HepG2 (cell line): ENCODE measurements around the gene EGFL8. TPM values are rescaled to one million over a fixed set of nuclear protein-coding genes. Genes with fewer than 3 reads are reported as not detected.
A peak's percentile ranks its signal among the peaks of the same experiment; 100 is the strongest.
"Not testable (repeated sequence)": the region's sequence is repeated elsewhere in the genome, so short reads cannot be mapped to it uniquely, and the experiment has no call there.

Experiments
- ATAC-seq: fragments of 200-7000 bp; cut with Tn5 transposase; 3 replicates; pipeline ENCODE4 v1.9.1; 2020; ENCODE audit warnings: mild to moderate bottlenecking, moderate library complexity
- BruUV-seq: library from RNA; stranded (reverse); fragments of 400-500 nt; replicated peaks from 2 replicates; lab custom pipeline; 2021; lab: Mats Ljungman, UMichigan
- CTCF ChIA-PET: fragments of 300-600 bp; formaldehyde crosslinking; extraction: SDS; loops from one replicate; lab custom pipeline; 2021; ENCODE audit warnings: low total read pairs, inconsistent platforms, low intra/inter-chr PET ratio; lab: Yijun Ruan, JAX
- POLR2A ChIA-PET: fragments of 350-600 bp; sonication (Branson Sonifier 250); formaldehyde crosslinking; loops from one replicate; lab custom pipeline; 2020; ENCODE audit warnings: antibody characterized with exemption, inconsistent platforms; lab: Yijun Ruan, JAX
- DNase-seq: peaks from one replicate; pipeline ENCODE4 v3.0.0-alpha.2; 2015; ENCODE audit warnings: low spot score
- FAIRE-seq: peaks from 3 replicates; lab custom pipeline; 2011; peaks lifted over from hg19 to GRCh38; lab: Jason Lieb, UNC
- H2AFZ ChIP-seq: one replicate; pipeline ENCODE4 v1.6.1; 2011; ENCODE audit warnings: low read length, inconsistent platforms
- H3K27ac ChIP-seq: fragments of 300-600 bp; 3 replicates; pipeline ENCODE4 v1.8.0; 2011; ENCODE audit warnings: mixed run types, mild to moderate bottlenecking, mixed read lengths, low read length, inconsistent platforms; ENCODE audit not compliant: insufficient read depth; ENCODE audit errors: extremely low read length
- H3K27me3 ChIP-seq, 2 experiments: fragments of 200-600 bp in 1 of 2; 2 replicates in 1 of 2; 3 replicates in 1 of 2; pipeline versions ENCODE4 v1.6.0 to v1.8.0; 2011; ENCODE audit warnings: low read length in 2 of 2, mild to moderate bottlenecking in 2 of 2, moderate library complexity in 2 of 2, inconsistent platforms in 1 of 2; ENCODE audit not compliant: insufficient read depth in 2 of 2, control insufficient read depth in 1 of 2
- H3K36me3 ChIP-seq, 2 experiments: fragments of 200-600 bp in 1 of 2; replicated peaks in 1 of 2; 2 replicates in 1 of 2; 3 replicates in 1 of 2; pipeline versions ENCODE4 v1.5.1 to v1.8.0; 2011; ENCODE audit warnings: low read length in 2 of 2, inconsistent platforms in 1 of 2; ENCODE audit not compliant: insufficient read depth in 2 of 2, control insufficient read depth in 1 of 2
- H3K4me1 ChIP-seq: 2 replicates; pipeline ENCODE4 v1.5.1; 2012; ENCODE audit warnings: low read length, inconsistent platforms; ENCODE audit not compliant: insufficient read depth
- H3K4me2 ChIP-seq: 2 replicates; pipeline ENCODE4 v1.6.0; 2011; ENCODE audit warnings: low read depth, low read length, inconsistent platforms
- H3K4me3 ChIP-seq, 3 experiments: fragments of 200-600 bp in 1 of 3; sonication (generic), shearing (Covaris generic) in 1 of 3; replicated peaks in 1 of 3; 2 replicates each; pipeline ENCODE4 v1.5.1; 2011 to 2016; ENCODE audit warnings: low read length in 3 of 3, inconsistent platforms in 2 of 3, low read depth in 2 of 3, mild to moderate bottlenecking in 2 of 3, control low read depth in 1 of 3, mixed read lengths in 1 of 3; ENCODE audit not compliant: insufficient read depth in 1 of 3
- H3K79me2 ChIP-seq: one replicate; pipeline ENCODE4 v1.6.1; 2011; ENCODE audit warnings: low read length, inconsistent platforms; ENCODE audit not compliant: insufficient read depth
- H3K9ac ChIP-seq: 2 replicates; pipeline ENCODE4 v1.6.0; 2011; ENCODE audit warnings: mild to moderate bottlenecking, low read depth, low read length, inconsistent platforms; ENCODE audit not compliant: insufficient read depth
- H3K9me3 ChIP-seq: 2 replicates; pipeline ENCODE4 v1.5.1; 2012; ENCODE audit warnings: mild to moderate bottlenecking, low read length
- H4K20me1 ChIP-seq: 2 replicates; pipeline ENCODE4 v1.6.0; 2011; ENCODE audit warnings: inconsistent platforms, mild to moderate bottlenecking, low read length, moderate library complexity; ENCODE audit not compliant: insufficient read depth
- AGO2 ChIP-seq: fragments of 200-400 bp; formaldehyde crosslinking; optimal IDR thresholded peaks from 2 replicates; pipeline ENCODE3; 2017; ENCODE audit warnings: mild to moderate bottlenecking, low read depth, low read length, moderate library complexity
- ATF4 ChIP-seq, 2 experiments: fragments of 450-650 bp in 1 of 2; sonication (generic) in 1 of 2; formaldehyde crosslinking; IDR thresholded peaks; 2 replicates each; pipeline versions ENCODE4 v1.5.0 to v1.8.0; 2020 to 2022; ENCODE audit warnings: mild to moderate bottlenecking in 1 of 2, missing genetic modification reagents in 1 of 2
- CEBPG ChIP-seq: IDR thresholded peaks from 2 replicates; pipeline ENCODE4 v1.6.1; 2016
- GABPA ChIP-seq, 2 experiments: IDR thresholded peaks; 2 replicates each; pipeline ENCODE4 v1.6.1; 2011 to 2016; ENCODE audit warnings: low read depth in 2 of 2, low read length in 1 of 2, missing biosample characterization in 1 of 2, missing genetic modification characterization in 1 of 2
- NR3C1 ChIP-seq: sonication (generic); formaldehyde crosslinking; IDR thresholded peaks from 2 replicates; pipeline ENCODE4 v1.4.0; 2020; ENCODE audit warnings: missing genetic modification reagents
- POLR2A ChIP-seq, 2 experiments: IDR thresholded peaks; 2 replicates each; pipeline ENCODE4 v1.6.1; 2011; ENCODE audit warnings: low read depth in 2 of 2, low read length in 2 of 2, mild to moderate bottlenecking in 1 of 2, moderate library complexity in 1 of 2; ENCODE audit not compliant: insufficient read depth in 1 of 2
- POLR2G ChIP-seq: fragments of 200-400 bp; formaldehyde crosslinking; IDR thresholded peaks from 2 replicates; pipeline ENCODE4 v1.6.1; 2018; ENCODE audit warnings: mild to moderate bottlenecking, low read depth, low read length, moderate library complexity
- RBFOX2 ChIP-seq: fragments of 200-400 bp; formaldehyde crosslinking; IDR thresholded peaks from 2 replicates; pipeline ENCODE4 v1.6.1; 2017; ENCODE audit warnings: low read depth, mild to moderate bottlenecking, low read length
- RBM22 ChIP-seq: fragments of 200-400 bp; formaldehyde crosslinking; optimal IDR thresholded peaks from 2 replicates; pipeline ENCODE3; 2017; ENCODE audit warnings: mild to moderate bottlenecking, low read length, moderate library complexity
- ZNF232 ChIP-seq: sonication (generic); formaldehyde crosslinking; IDR thresholded peaks from 2 replicates; pipeline ENCODE4 v1.4.0; 2020; ENCODE audit warnings: missing genetic modification reagents, borderline replicate concordance
- ZNF557 ChIP-seq: sonication (generic); formaldehyde crosslinking; IDR thresholded peaks from 2 replicates; pipeline ENCODE4 v1.4.0; 2020; ENCODE audit warnings: missing genetic modification reagents
- ZNF687 ChIP-seq: sonication (generic); formaldehyde crosslinking; IDR thresholded peaks from 2 replicates; pipeline ENCODE4 v1.5.1; 2020; ENCODE audit warnings: mild to moderate bottlenecking, missing genetic modification reagents, moderate library complexity
- WGBS: methylation state at CpG from one replicate; pipeline ENCODE4 v1.1.6; 2017; ENCODE audit warnings: low lambda C conversion rate; 5-methylcytosine and 5-hydroxymethylcytosine counted together
- in situ Hi-C: cut with HindIII; loops from 2 replicates; pipeline ENCODE4 v1.10.0; 2017; ENCODE audit warnings: low pct_unique_long_range_greater_than_20kb; ENCODE audit not compliant: extremely low pct_ligation_motif_present
- intact Hi-C: fragments of 100-400 bp; cut with micrococcal nuclease; formaldehyde crosslinking; loops from one replicate; pipeline ENCODE4 v1.10.0; 2022; ENCODE audit not compliant: unreplicated experiment
- polyA plus RNA-seq, 8 experiments: library from polyadenylated mRNA; depleted of rRNA in 3 of 8; stranded (reverse) in 7 of 8; unstranded in 1 of 8; fragments of >200 nt; fragmentation: Illumina TruSeq in 4 of 8; extraction: Trizol in 4 of 8; gene quantifications; 2 replicates each; pipeline versions ENCODE4 v1.2.1 to v1.2.3, GENCODE V29; 2011 to 2016; ENCODE audit warnings: low read depth in 4 of 8, missing spikeins in 1 of 8, mixed read lengths in 1 of 8; ENCODE audit not compliant: insufficient read depth in 1 of 8
- total RNA-seq, 5 experiments: library from RNA; depleted of rRNA; stranded (reverse); fragments of >200 nt; fragmentation: Illumina TruSeq; extraction: Trizol; gene quantifications; 2 replicates each; pipeline ENCODE4 v1.2.3, GENCODE V29; 2016; ENCODE audit warnings: low read depth in 1 of 5

Gene EGFL8
- total and polyA plus RNA-seq, 2 of the 13 experiments (the other 11 are each of a cell fraction or from before 2014, with no cell fraction given), result 10.0 to 11.5 TPM

- TF ChIP-seq ZNF687 (CRISPR knock-in tag) (peak; percentile 40), POLR2A (IDR thresholded peaks at IDR 0.05; ENCODE audit: insufficient read depth in 1 of 2, low read depth in 2 of 2, low read length in 2 of 2) (peak; percentile 44 to 61; a peak in 2 of 4 replicates), CEBPG (CRISPR knock-in tag) (peak; percentile 81), GABPA (IDR thresholded peaks at IDR 0.05; ENCODE audit: low read depth, low read length) (peak; percentile 5; the same call in 1 of the 2 replicates), GABPA (CRISPR knock-in tag; IDR thresholded peaks at IDR 0.05; ENCODE audit: low read depth) (no peak), NR3C1 (CRISPR knock-in tag) (no peak), RBFOX2 (peak; percentile 69), ATF4 (CRISPR knock-in tag; IDR thresholded peaks at IDR 0.05) (peak in 1 of 2 experiments; percentile 71; a peak in 2 of 4 replicates), RBM22 (peak; percentile 92), ZNF557 (CRISPR knock-in tag) (no peak), ZNF232 (CRISPR knock-in tag) (0 out of 2 replicates have a peak, but pooled peaks have one; percentile 34), AGO2 (peak; percentile 87), POLR2G (peak; percentile 59; the same call in 1 of the 2 replicates)
These were observed 19.8 kb downstream of the EGFL8 start, which contains the start of gene AGER (continued) for GRCh38 chr6:32184084-32184640.

GRCh38 chr6:32185681-32186131 is 21.3 kb downstream of the EGFL8 start:
- H3K36me3 ChIP-seq, result peaks cover 21 to 40% of the 10 kb centered on the region in 2 experiments
- H4K20me1 ChIP-seq, in situ Hi-C loops, H3K9me3 ChIP-seq, FAIRE-seq, H3K4me2 ChIP-seq, intact Hi-C loops, DNase-seq, H3K27ac ChIP-seq, H3K4me3 ChIP-seq, ATAC-seq, H2AFZ ChIP-seq, BruUV-seq, H3K9ac ChIP-seq, H3K27me3 ChIP-seq, CTCF ChIA-PET: not testable (repeated sequence)
- 93% methylated on average over 11 of the region's 11 CpGs for WGBS
- POLR2A ChIA-PET, result interaction anchor here (1.0 to 7.1 kb wide), 3 partner anchors 7 to 69 kb away, joined by 4 to 127 read pairs (median 10); partner anchors contain the start of genes AGPAT1 and RNF5
- H3K79me2 ChIP-seq, result peaks cover 14% of the 10 kb centered on the region
- H3K4me1 ChIP-seq, result peaks cover 13% of the 10 kb centered on the region
